GM21529 (cell line): ENCODE results near the gene COL7A1.
"Not testable (repeated sequence)": the region's sequence is repeated elsewhere in the genome, so short reads cannot be mapped to it uniquely, and the experiment has no call there.

Source experiments
- ATAC-seq: cut with Tn5 transposase; IDR thresholded peaks from one replicate; pipeline ENCODE4 v1.9.1; 2021; ENCODE audit not compliant: unreplicated experiment

Gene COL7A1

DNA sequence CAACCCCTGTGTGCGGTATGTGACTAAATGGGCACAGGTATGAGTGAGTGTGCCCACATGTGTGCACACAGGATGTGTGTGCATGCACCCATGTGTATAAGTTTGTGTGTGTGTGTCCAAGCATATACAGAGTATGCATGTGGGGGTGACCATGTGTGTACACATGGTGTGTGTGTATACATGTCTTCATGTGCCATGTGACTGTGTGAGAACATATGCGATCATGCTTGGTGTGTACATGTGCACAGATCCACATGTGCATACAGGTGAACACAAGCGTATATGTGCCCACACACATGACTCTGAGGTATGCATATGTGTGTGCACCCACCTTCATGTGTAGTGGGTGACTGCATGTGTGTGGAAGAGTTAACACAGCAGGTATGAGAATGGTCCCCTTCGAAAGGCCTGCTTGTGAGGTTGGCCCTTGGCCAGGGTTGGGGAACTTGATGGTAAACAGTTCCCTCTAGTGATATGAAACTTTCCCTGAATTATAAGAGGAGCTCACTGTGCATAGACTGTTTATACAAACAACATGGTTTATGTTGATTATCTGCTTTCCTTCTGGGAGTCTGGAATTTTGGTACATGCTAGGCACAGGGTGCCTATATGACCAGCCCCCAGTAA, 48.8 kb downstream of the COL7A1 start:
- no peak for ATAC-seq

DNA sequence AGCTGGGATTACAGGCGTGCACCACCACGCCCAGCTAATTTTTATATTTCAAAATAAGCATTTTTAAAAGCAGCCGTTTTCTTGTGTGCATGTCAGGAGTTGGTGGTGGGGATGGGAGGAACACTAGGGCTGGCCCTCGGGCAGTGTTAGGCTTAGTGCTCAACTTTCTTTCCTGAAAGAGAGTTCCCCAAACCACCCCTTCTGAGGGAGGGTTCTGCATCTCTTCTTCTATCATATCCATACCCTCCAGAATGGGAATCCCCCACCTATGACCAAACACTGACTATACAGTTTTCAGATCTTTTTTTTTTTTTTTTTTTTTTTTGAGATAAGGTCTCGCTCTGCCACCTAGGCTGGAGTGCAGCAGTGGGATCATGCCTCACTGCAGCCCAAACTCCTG, 51.0 kb downstream of the COL7A1 start:
- no peak for ATAC-seq

DNA sequence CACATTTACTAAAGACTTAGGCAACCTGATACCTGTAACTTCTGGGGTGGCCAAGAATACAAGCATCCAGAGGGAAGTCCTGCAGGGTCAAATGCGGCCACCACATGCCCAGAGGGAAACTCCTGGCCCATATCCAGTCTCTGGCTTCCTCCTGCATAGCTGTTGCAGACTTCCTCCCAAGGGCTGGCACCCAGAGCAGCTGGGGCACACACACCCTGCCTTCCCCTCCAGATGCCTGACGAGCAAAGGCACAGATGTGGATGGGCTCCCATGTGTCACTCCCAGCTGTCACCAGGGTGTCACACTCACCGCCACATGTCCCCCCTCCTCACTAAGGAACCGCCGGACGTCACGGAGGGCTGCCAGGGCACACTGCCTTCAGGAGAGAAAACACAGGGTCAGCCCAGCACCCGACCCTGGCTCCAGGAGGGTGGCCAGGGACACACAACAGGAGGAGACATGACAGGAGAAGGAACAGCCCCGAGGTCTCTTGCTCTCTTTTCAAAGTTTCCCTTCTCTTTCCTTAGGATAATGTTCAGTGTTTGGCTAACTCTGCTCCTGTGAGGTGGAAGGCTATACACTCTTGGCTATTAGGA, 51.8 kb downstream of the COL7A1 start:
- ATAC-seq: no peak

DNA sequence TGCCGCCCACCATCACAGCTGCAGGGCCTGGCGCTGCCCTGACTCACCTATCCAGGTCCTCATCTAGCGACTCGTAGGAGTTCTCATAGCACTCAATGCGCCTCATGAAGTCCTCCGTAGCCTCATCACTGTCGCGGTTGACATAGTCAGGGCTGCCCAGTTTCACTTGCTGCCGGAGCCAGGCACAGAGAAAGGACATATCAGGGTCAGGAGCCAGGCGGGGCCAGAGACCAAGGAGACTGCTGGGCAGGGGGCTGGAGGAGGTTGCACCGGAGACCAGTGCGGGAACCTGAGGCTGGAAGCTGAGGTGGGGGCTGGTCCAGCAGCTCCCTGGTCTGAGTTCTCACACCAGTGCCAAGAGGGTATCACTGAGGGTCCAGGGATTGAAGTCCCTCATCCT, 56.7 kb downstream of the COL7A1 start:
- ATAC-seq: no peak

DNA sequence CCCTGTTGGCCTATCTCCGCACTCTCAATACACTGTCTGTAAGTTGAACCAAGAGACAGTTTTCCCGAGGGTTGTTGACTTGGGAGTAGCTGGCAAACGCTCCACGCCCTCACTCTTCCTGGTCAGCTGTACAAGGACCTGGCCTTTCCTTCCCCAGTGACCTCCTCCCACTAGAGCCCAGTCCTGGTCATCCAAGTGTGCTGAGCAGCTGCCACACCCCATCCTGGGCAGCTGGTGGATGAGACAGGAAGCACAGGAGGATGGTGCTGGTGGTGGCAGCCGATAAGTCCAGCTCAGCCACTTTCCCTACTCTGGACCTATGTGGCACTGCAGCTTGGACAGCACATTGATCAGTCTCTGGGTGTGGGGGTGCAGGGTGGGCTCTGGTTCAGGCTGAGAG, 58.3 kb downstream of the COL7A1 start:
- ATAC-seq: no peak

DNA sequence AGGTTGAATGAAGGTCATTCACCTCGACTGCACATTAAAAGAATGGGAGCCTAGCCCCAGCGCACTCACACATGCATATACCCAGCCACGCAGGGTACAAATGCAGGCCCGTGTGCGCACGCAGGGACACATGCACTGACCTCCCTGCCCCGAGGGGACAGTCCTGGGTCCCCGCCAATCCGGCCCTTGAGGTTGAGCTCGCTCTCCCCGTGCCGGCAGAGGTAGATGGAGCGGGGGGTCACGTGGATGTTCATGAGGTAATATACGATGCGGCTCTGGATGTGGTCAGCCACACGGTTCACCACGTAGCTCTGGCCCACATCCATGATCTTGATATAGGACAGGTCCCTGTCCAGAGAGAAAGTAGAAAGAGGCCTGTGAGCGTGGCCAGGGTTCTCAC, 59.0 kb downstream of the COL7A1 start:
- ATAC-seq: no peak

DNA sequence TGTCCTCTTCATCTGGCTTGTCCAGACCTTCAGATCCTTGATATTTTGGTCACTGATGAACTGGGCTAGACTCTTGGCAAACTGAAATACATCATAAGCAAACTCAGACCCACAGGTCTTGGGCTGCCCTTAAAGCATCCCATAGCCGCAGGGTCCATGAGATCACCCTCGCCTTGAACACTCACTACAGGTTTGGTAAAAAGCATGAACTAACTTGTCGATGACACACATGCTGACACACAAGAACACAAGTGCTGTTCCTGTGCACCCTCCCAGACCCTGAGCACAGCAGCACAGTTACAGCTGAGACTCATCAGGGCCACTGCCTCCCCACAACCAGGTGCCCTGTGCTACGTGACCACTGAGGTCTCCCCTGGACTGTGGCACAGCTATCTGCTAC, 59.6 kb downstream of the COL7A1 start:
- ATAC-seq: no peak

DNA sequence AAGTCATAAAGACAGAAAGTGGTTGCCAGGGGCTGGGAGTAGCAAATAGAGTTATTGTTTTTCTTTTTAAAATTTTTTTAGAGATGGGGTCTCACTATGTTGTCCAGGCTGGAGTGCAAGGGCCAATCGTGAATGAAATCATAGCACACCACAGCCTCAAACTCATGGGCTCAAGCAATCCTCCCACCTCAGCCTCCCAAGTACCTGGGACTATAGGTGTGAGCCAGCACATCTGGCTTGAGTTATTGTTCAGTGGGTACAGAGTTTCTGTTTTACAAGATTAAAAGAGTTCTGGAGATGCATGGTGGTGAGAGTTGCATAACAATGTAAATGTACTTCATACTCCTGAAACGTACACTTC, 62.2 kb downstream of the COL7A1 start:
- no peak for ATAC-seq

DNA sequence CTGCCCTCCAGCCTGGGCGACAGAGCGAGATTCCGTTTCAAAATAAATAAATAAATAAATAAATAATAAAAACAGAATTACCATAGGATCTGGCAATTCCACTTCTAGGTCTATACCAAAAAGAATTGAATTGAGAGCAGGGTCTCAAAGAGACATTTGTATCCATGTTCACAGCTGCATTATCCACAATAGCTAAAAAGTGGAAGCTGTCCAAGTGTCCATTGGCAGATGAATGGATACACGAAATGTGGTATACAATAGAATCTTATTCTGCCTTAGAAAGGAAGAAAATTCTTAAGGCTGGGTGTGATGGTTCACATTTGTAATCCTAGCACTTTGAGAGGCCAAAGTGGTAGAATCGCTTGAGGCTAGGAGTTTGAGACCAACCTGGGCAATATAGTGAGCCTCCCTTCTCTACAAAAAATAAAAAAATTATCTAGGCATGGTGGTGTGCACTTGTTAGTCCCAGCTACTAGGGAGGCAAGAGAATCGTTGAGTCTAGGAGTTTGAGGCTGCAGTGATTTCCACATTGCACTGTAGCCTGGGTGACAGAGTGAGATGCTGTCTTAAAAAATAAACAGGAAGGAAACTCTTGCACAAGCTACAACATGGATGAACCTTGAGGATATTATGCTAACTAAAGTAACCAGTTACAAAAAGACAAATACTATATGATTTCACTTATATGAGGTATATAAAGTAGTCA, 62.7 kb downstream of the COL7A1 start:
- no peak for ATAC-seq

DNA sequence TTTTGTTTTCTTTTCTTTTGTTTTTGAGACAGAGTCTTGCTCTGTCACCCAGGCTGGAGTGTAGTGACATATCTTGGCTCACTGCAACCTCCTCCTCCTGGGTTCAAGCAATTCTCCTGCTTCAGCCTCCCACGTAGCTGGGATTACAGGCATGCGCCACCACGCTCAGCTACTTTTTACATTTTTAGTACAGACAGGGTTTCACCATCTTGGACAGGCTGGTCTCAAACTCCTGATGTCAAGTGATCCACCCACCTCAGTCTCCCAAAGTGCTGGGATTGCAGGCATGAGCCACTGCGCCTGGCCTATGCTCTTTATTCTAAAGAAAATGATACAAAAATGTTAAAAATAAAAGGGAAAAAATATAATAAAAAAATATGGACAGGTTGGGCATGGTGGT, 64.4 kb downstream of the COL7A1 start:
- ATAC-seq: not testable (repeated sequence)

DNA sequence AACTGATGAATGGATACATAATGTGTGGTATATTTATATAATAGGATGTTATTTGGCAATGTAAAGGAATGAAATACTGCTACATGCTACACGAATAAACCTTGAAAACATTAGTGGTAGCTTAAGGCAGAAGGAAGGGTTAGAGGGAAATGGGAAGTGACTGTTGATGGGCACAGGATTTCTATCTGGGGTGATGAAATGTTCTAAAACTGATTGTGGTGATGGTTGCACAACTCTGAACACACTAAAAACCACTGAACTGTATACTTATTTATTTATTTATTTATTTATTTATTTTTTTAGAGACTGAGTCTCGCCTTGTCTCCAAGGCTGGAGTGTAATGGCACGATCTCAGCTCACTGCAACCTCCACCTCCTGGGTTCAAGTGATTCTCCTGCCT, 66.4 kb downstream of the COL7A1 start:
- no peak for ATAC-seq

DNA sequence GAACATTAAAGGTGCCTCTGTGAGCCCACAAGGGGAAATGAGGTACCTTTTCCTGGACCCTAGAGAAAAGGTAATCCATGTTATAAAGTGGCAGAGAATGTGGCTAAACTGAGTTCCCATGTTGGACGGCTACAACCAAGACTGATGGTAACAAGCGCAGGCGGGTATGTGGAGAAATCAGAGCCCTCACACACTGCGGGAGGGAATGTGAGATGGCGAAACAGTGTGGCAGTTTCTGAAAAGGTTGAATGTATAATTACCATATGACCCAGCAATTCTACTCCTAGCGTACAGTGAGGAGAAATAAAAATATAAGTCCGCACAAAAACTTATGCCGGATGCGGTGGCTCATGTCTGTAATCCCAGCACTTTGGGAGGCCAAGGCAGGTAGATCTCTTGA, 67.1 kb downstream of the COL7A1 start:
- ATAC-seq: no peak

DNA sequence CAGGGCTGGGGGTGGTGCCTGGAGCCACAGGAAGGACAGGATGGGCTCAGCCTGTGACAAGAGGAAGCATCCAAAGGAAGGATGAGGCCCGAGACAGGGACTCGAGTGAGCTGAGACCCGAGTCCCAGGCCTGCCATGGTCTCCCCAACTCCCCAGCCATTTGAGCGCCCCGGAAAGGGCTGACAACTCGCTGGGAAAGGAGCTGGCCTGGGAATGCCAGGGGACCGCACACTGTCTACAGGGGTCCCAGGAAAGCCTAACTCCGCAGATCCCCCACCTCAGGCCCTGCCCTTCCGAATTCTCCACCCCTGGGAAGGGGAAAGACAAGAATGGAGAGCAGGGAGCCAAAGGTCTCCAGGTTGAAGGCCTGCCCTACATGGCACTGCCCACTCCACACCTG, 70.2 kb downstream of the COL7A1 start:
- no peak for ATAC-seq

DNA sequence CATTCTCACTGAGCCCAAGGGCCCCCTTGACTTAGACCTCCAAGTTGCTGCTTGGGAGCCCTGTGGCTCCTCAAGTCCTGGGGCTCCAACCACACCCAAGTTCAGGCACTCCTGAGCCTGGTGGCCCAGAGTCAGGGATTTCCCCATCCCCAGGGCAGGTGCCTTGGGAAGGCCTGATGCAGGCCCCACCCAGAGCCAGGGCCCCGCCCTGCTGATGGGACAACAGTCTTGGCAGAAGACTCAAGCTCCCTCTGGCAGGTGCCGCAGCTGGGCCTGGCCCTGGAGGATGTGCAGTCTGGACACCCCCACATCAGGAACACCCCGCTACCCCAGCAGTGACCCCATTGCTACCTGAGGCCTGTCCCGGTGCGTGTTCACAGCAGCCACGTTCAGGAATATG, 73.5 kb downstream of the COL7A1 start:
- ATAC-seq: no peak

DNA sequence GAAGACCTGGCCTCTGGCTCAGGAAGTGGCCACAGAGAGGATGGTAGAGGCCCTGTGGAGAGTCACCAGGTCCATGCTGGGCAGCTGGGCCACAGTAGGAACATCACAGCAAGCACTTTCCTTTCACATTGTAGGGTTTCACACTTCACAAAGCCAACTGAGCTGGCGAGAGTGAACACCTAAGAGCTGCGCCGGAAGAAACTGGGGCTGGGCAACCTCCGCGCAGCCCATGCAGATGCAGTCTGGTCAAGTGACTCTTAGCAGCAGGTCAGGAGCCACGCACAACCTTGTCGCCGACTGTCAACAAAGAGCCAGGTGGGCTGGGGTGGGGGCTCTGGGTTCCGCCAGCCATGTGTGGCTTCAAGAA, 75.9 kb downstream of the COL7A1 start:
- no peak for ATAC-seq

DNA sequence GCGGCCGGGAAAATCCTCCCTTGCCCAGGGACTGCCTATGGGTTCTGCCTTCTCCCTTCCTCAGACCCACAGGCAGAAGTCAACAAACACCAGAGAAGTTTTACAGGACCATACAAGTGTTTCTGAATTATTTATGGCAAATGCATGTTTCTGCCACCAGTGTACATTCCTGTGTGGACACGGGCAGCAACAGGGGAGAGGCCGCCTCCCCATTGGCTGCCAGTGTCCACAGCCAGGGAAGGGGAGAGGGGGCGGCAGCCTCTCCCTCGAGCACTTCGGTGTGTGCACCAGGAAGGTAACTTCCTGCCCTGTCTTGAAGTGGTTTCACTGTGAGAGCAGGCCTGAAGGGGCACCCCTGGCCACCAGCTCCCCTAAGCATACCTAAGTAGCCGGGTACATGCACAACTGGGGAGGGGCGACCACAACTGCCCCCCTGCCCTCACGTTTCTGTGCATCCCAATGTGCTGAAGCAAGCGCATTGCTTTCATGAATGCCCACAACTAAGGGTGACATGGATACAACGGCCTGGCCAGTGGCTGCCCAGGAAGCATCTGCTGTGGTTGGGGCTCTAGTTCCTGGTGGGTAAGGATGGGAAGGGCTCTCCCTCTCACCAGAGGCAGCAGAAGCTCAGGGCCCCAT, 76.4 kb downstream of the COL7A1 start:
- ATAC-seq: no peak

DNA sequence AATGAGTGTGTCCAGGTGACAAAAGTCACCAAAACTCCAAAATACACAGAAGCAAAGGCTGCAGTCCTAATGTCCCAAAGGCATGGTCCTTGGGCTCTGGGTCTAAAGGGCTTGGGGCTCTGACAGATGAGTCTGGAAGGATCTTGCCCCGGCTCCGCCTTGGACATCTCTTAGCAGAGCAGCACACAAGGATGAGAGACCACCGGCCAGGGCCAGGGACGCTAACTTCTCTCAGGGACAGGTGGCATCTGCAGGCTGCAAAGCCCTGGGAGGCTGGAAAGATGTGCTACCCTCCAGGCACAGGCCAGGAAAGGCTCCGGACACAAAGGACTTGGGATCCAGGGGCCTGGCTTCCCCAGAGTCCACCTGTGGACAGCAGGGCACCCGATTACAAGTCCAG, 77.1 kb downstream of the COL7A1 start:
- no peak for ATAC-seq

DNA sequence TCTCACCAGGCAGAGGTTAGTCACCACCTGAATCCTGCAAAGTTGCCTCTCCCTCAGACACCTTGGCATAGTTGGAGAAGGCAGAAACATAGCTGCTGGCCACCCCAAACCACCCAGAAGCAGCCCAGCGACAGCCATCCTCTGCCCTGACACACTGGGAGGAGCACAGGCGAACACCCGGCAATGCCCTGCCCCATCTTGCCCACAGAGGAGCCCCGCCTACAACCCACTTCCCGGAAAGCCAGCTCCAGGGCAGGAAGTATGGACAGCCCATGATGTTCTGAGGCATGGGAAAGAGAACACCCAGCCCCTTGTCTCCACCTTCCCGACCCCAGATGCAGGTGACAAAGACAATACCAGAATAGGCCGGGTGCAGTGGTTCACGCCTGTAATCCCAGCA, 78.6 kb downstream of the COL7A1 start:
- no peak for ATAC-seq

DNA sequence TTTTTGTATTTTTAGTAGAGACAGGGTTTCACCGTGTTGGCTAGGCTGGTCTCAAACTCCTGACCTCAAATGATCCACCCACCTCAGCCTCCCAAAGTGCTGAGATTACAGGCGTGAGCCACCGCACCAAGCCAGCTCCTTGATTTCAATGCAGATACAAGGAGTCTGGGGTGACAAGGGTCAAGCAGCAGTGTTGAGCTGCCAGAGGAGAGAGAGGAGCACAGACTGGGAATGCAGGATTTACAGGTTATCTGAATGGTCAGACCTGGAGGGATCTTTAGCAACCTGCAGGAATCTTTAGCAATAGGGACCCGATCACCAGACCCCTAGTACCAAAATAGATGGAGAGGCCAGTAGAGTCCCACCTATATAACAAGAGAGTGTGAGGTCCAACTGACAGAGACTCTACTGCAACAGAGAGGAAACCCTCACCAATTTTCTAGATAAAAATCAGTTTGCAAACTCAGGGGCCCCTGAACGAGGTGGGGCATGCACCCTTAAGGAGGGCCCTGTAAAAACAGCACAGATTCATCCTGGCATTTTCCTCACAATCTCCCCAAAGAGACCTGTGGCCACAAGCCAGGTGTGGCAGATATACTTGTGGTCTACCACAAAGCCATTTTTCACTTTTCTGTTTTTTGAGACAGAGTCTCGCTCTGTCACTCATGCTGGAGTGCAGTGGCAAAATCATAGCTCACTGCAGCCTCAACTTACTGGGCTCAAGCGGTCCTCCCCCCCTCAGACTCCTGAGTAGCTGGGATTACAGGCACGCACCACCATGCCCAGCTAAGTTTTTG, 80.5 kb downstream of the COL7A1 start:
- no peak for ATAC-seq
